HepG2 (cell line): Measurements from ENCODE around the gene ARFGEF2. TPM values are rescaled to one million over a fixed set of nuclear protein-coding genes. Genes with fewer than 3 reads are reported as not detected.

Experiments
- BATF2 ChIP-seq: sonication (generic); formaldehyde crosslinking; IDR thresholded peaks from 2 replicates; pipeline ENCODE4 v1.8.0; 2022; ENCODE audit warnings: mild to moderate bottlenecking, missing genetic modification reagents, moderate library complexity
- CREB3 ChIP-seq: sonication (generic); formaldehyde crosslinking; IDR thresholded peaks from 2 replicates; pipeline ENCODE4 v1.5.0; 2020; ENCODE audit warnings: missing genetic modification reagents
- HBP1 ChIP-seq: IDR thresholded peaks from 2 replicates; pipeline ENCODE4 v1.6.1; 2016; ENCODE audit warnings: low read depth, control low read depth
- HCFC1 ChIP-seq: fragments of 150-350 bp; IDR thresholded peaks from 2 replicates; pipeline ENCODE4 v1.6.1; 2014; ENCODE audit warnings: low read depth, low read length
- KLF12 ChIP-seq: sonication (generic); formaldehyde crosslinking; IDR thresholded peaks from 2 replicates; pipeline ENCODE4 v1.4.0; 2020; ENCODE audit warnings: missing genetic modification reagents, borderline replicate concordance
- MAF1 ChIP-seq: sonication (generic); formaldehyde crosslinking; IDR thresholded peaks from 2 replicates; pipeline ENCODE4 v1.5.0; 2020; ENCODE audit warnings: missing genetic modification reagents, borderline replicate concordance
- NR2C2 ChIP-seq: sonication (generic); formaldehyde crosslinking; IDR thresholded peaks from 2 replicates; pipeline ENCODE4 v1.4.0; 2020; ENCODE audit warnings: missing genetic modification reagents, mild to moderate bottlenecking, moderate library complexity, borderline replicate concordance
- THYN1 ChIP-seq: sonication (generic); formaldehyde crosslinking; IDR thresholded peaks from 2 replicates; pipeline ENCODE4 v1.8.1; 2023; ENCODE audit warnings: low read depth, mild to moderate bottlenecking, moderate library complexity, missing genetic modification reagents, borderline replicate concordance
- ZKSCAN5 ChIP-seq: sonication (generic); formaldehyde crosslinking; IDR thresholded peaks from 2 replicates; pipeline ENCODE4 v1.5.1; 2020; ENCODE audit warnings: mild to moderate bottlenecking, missing genetic modification reagents
- ZNF17 ChIP-seq: sonication (generic); formaldehyde crosslinking; IDR thresholded peaks from 2 replicates; pipeline ENCODE4 v1.5.0; 2020; ENCODE audit warnings: mild to moderate bottlenecking, missing genetic modification reagents
- ZNF619 ChIP-seq: sonication (generic); formaldehyde crosslinking; IDR thresholded peaks from 2 replicates; pipeline ENCODE4 v1.4.0; 2020; ENCODE audit warnings: mild to moderate bottlenecking, missing genetic modification reagents
- polyA plus RNA-seq, 8 experiments: library from polyadenylated mRNA; depleted of rRNA in 3 of 8; stranded (reverse) in 7 of 8; unstranded in 1 of 8; fragments of >200 nt; fragmentation: Illumina TruSeq in 4 of 8; extraction: Trizol in 4 of 8; gene quantifications; 2 replicates each; pipeline versions ENCODE4 v1.2.1 to v1.2.3, GENCODE V29; 2011 to 2016; ENCODE audit warnings: low read depth in 4 of 8, missing spikeins in 1 of 8, mixed read lengths in 1 of 8; ENCODE audit not compliant: insufficient read depth in 1 of 8
- total RNA-seq, 5 experiments: library from RNA; depleted of rRNA; stranded (reverse); fragments of >200 nt; fragmentation: Illumina TruSeq; extraction: Trizol; gene quantifications; 2 replicates each; pipeline ENCODE4 v1.2.3, GENCODE V29; 2016; ENCODE audit warnings: low read depth in 1 of 5
- TF ChIP-seq, protein P1 (sequence below): sonication (generic); formaldehyde crosslinking; IDR thresholded peaks from 2 replicates; pipeline ENCODE4 v1.4.0; 2020; ENCODE audit warnings: missing genetic modification reagents
- TF ChIP-seq, protein P2 (sequence below), 2 experiments: sonication (generic) in 1 of 2; formaldehyde crosslinking in 1 of 2; IDR thresholded peaks; 2 replicates each; pipeline versions ENCODE4 v1.6.1 to v1.9.0; 2014 to 2022; ENCODE audit warnings: antibody characterized with exemption in 1 of 2, borderline replicate concordance in 1 of 2, inconsistent platforms in 1 of 2, low read depth in 1 of 2, missing genetic modification reagents in 1 of 2

The ARFGEF2 gene
- total and polyA plus RNA-seq, 2 of the 13 experiments (the other 11 are each of a cell fraction or from before 2014, with no cell fraction given): 44.0 to 60.8 TPM

- TF ChIP-seq, protein P1, sequence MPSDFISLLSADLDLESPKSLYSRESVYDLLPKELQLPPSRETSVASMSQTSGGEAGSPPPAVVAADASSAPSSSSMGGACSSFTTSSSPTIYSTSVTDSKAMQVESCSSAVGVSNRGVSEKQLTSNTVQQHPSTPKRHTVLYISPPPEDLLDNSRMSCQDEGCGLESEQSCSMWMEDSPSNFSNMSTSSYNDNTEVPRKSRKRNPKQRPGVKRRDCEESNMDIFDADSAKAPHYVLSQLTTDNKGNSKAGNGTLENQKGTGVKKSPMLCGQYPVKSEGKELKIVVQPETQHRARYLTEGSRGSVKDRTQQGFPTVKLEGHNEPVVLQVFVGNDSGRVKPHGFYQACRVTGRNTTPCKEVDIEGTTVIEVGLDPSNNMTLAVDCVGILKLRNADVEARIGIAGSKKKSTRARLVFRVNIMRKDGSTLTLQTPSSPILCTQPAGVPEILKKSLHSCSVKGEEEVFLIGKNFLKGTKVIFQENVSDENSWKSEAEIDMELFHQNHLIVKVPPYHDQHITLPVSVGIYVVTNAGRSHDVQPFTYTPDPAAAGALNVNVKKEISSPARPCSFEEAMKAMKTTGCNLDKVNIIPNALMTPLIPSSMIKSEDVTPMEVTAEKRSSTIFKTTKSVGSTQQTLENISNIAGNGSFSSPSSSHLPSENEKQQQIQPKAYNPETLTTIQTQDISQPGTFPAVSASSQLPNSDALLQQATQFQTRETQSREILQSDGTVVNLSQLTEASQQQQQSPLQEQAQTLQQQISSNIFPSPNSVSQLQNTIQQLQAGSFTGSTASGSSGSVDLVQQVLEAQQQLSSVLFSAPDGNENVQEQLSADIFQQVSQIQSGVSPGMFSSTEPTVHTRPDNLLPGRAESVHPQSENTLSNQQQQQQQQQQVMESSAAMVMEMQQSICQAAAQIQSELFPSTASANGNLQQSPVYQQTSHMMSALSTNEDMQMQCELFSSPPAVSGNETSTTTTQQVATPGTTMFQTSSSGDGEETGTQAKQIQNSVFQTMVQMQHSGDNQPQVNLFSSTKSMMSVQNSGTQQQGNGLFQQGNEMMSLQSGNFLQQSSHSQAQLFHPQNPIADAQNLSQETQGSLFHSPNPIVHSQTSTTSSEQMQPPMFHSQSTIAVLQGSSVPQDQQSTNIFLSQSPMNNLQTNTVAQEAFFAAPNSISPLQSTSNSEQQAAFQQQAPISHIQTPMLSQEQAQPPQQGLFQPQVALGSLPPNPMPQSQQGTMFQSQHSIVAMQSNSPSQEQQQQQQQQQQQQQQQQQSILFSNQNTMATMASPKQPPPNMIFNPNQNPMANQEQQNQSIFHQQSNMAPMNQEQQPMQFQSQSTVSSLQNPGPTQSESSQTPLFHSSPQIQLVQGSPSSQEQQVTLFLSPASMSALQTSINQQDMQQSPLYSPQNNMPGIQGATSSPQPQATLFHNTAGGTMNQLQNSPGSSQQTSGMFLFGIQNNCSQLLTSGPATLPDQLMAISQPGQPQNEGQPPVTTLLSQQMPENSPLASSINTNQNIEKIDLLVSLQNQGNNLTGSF: peak; percentile 93; the same call in 1 of the 2 replicates
- TF ChIP-seq NR2C2 (CRISPR knock-in tag): peak; percentile 97
- TF ChIP-seq ZKSCAN5 (CRISPR knock-in tag): peak; percentile 99
- 0 out of 2 replicates have a peak, but pooled peaks have one; percentile 18 for TF ChIP-seq MAF1 (CRISPR knock-in tag)
- TF ChIP-seq, protein P2, sequence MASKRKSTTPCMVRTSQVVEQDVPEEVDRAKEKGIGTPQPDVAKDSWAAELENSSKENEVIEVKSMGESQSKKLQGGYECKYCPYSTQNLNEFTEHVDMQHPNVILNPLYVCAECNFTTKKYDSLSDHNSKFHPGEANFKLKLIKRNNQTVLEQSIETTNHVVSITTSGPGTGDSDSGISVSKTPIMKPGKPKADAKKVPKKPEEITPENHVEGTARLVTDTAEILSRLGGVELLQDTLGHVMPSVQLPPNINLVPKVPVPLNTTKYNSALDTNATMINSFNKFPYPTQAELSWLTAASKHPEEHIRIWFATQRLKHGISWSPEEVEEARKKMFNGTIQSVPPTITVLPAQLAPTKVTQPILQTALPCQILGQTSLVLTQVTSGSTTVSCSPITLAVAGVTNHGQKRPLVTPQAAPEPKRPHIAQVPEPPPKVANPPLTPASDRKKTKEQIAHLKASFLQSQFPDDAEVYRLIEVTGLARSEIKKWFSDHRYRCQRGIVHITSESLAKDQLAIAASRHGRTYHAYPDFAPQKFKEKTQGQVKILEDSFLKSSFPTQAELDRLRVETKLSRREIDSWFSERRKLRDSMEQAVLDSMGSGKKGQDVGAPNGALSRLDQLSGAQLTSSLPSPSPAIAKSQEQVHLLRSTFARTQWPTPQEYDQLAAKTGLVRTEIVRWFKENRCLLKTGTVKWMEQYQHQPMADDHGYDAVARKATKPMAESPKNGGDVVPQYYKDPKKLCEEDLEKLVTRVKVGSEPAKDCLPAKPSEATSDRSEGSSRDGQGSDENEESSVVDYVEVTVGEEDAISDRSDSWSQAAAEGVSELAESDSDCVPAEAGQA (IDR thresholded peaks at IDR 0.05; ENCODE audit: low read depth): peak; percentile 91
- TF ChIP-seq, protein P2 (CRISPR knock-in tag; IDR thresholded peaks at IDR 0.05; ENCODE audit: borderline replicate concordance): no peak
- peak; percentile 97; the same call in 1 of the 2 replicates for TF ChIP-seq BATF2 (CRISPR knock-in tag)
- peak; percentile 64 for TF ChIP-seq HCFC1
- peak; percentile 92; the same call in 1 of the 2 replicates for TF ChIP-seq CREB3 (CRISPR knock-in tag)
- TF ChIP-seq ZNF17 (CRISPR knock-in tag): no peak
- TF ChIP-seq ZNF619 (CRISPR knock-in tag): no peak
- peak; percentile 97 for TF ChIP-seq HBP1 (CRISPR knock-in tag)
- TF ChIP-seq THYN1: no peak
- TF ChIP-seq KLF12 (CRISPR knock-in tag): peak; percentile 36; the same call in 1 of the 2 replicates
Observed at GRCh38 chr20:48921168-48921882, at the start of gene ARFGEF2 (continued).
